ENCODE measurements around the gene SIAH1.
"Not testable (repeated sequence)": the region's sequence is repeated elsewhere in the genome, so short reads cannot be mapped to it uniquely, and the experiment has no call there.

SIAH1 gene

GRCh38 chr16:48385253-48386150 is at the start of gene SIAH1:
Gene SIAH1, minus strand, starts transcription at chr16:48385413. Its CDS starts 22,985 bp downstream, at chr16:48362428.
- no peak for DNase-seq (ENCODE audit: low read depth)

- no peak for DNase-seq (ENCODE audit: low read depth)
These were observed 49.6 kb upstream of the SIAH1 start for GRCh38 chr16:48434653-48435317.

DNA sequence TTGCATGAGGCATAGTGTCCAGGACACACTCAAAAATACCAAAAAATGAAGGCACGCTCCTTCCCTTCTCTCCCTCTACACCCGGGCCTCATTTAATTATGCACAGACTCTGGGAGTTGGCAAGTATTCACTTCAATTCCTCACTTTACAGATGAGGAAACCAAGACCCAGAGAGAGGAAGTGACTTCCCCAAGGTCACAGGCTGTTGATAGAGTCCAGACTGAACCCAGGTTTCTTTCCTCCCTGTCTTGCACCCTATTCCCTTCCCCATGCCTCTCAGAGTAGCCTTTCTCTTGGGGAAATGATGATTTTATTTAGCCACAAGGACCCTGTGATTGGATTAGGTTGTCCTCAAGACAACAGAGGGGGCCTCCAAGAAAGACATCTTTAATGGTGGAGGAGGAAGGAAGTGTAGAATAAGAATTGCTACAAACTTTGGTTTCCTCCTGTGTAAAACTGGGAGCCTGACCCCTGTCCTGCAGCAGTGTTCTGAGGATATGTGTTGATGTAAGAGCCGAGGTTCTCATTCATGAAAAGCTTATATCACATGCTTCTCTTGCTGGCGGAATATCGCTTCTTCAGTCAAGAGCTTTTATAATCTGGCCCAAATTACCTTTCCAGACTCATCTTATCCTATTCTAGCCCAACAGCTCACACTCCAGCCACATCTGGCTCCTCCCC is 48.8 kb upstream of the SIAH1 start:
- DNase-seq (ENCODE audit: low read depth) = no peak

GRCh38 chr16:48433116-48433849 is 48.1 kb upstream of the SIAH1 start:
- DNase-seq (ENCODE audit: low read depth) = no peak

GRCh38 chr16:48432136-48432535 is 46.9 kb upstream of the SIAH1 start:
- no peak for DNase-seq (ENCODE audit: low read depth)

DNA sequence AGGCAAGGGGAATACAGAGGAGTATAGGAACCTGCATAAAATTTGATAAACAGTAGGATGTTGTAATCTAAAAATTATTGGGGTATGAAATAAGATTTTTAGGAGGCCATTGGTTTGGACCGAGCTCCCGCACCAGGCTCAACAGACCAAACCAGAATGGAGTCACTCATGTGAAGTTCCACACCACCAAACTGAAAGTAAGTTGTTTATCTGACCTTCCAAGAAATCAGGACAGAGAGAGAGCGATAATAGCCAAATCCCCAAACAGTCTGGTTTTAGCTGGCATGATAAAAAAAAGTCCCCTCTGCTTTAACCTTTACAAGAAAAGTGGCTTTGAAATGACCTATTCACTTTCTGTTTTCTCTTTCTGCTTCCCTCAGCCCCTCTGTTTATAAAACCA is 45.7 kb upstream of the SIAH1 start:
- DNase-seq (ENCODE audit: low read depth) = no peak

GRCh38 chr16:48426244-48427141 is 41.3 kb upstream of the SIAH1 start:
- DNase-seq (ENCODE audit: low read depth) = no peak

DNA sequence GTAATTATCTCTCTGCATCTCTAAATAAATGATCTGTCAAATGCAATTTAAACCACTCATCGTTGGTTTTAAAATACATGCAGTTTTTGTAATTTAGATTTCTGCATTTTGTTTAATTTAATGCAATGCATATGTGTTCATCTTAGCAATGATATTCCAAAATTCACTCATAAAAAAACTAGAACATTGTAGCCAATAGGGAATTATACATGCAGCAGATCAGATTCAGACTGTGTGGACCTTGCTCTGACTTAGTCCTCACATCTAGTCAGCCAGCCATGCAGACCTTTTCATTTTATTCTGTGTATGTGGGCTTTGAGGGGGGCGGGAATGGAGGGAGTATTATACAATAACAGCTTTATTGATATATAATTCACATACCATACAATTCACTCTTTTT is 37.3 kb upstream of the SIAH1 start:
- no peak for DNase-seq (ENCODE audit: low read depth)

GRCh38 chr16:48421741-48422140 is 36.5 kb upstream of the SIAH1 start:
- no peak for DNase-seq (ENCODE audit: low read depth)

- no peak for DNase-seq (ENCODE audit: low read depth)
These were observed 35.2 kb upstream of the SIAH1 start for GRCh38 chr16:48420437-48420836.

- not testable (repeated sequence) for DNase-seq (ENCODE audit: low read depth)
These were observed 31.4 kb upstream of the SIAH1 start for GRCh38 chr16:48416617-48417016.

DNA sequence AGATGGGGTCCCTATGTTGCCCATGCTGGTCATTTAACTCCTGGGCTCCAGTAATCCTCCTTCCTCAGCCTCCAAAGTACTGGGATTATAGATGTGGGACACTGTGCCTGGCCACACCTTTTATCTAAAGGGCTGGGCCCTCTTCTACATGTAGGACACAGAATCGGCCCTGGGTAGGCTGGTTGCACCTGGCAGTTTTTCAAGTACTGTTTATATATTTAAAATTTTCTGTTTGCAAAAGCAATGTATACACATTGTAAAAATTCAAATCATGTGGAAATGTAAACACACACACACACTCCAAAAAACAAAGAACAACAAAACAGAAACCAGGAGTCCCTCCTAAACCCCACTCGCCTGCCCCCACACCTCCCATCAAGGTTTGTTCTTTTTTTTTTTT is 28.1 kb upstream of the SIAH1 start:
- no peak for DNase-seq (ENCODE audit: low read depth)

DNA sequence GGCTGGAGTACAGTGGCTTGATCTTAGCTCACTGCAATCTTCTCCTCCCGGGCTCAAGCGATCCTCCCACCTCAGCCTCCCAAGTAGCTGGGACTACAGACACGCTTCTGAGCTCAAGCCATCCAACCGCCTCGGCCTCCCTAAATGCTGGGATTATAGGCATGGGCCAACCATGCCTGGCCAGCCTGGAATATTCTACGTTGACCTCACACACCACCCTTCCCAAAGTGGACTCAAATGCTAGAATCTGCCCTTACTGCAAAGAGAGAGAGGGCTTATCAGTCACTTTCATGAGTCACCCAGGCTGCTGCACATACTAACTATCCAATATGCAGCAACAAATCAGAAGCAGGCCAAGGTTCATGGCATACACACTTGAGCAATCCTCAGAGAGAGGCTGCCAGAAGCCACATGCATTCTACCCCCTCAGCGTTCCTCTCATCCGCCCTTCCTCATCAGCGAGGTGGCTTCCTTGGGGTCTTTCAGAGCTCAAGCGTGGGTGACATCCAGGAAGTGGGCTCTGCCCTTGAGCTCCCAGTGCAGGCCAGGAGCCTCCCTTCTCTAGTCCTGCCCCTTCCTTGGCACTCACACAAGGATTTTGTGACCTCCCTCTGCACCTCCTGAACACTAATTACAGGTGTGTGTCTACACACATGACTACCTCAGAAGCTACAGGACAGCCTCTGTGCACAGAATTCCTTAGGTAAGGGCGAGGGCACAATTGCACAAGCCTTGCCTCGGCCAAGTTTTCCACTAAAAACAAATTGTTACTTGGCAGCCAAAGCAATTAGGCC is 24.8 kb upstream of the SIAH1 start:
- DNase-seq (ENCODE audit: low read depth) = peak; percentile 79

- DNase-seq (ENCODE audit: low read depth) = peak; percentile 67
These were observed 23.5 kb upstream of the SIAH1 start for GRCh38 chr16:48408688-48409087.

DNA sequence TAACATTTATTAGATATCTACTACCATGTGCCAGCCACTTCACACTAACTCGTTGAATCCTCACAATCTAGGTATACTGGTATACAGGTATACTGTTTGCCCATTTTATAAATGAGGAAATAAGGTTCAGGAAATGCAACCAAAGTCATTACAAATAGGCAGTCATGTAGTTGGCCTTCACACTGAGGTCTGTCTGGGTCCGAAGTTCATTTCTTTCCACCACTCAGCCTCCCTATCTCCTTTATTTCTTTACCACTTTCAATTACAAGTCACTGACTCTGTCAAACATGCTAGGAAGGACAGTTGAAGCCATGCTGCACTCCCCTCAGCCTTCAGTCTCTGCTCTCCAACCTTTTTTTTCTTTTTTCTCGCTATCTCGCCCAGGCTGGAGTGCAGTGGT is 20.7 kb upstream of the SIAH1 start:
- no peak for DNase-seq (ENCODE audit: low read depth)

GRCh38 chr16:48405153-48405552 is 19.9 kb upstream of the SIAH1 start:
- DNase-seq (ENCODE audit: low read depth) = no peak

- not testable (repeated sequence) for DNase-seq (ENCODE audit: low read depth)
These were observed 17.3 kb upstream of the SIAH1 start for GRCh38 chr16:48402547-48402946.

- DNase-seq (ENCODE audit: low read depth) = no peak
These were observed 10.2 kb upstream of the SIAH1 start for GRCh38 chr16:48395375-48395774.

DNA sequence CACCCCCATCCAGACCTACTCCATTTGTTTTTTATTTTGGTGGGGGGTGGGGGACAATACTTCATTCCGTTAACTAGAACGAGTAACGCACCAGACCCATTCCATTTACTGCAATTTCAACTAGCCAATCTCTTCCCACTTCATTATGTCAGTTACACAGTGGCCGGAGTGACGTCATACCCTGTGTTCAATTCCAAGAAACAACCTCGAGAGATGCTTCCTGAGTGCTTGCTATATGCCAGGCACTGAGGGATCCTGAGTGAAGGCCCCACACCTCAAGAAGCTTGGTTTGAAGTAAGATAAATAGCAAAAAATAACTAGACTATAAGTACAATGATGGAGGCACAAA is 9.1 kb upstream of the SIAH1 start:
- no peak for DNase-seq (ENCODE audit: low read depth)
